CD4-positive, alpha-beta memory T cell (primary cell): ENCODE measurements around the gene RHOH. TPM values are rescaled to one million over a fixed set of nuclear protein-coding genes. Genes with fewer than 3 reads are reported as not detected.

Source experiments
- CTCF ChIA-PET: fragments of 350-600 bp; sonication (Branson Sonifier 250); formaldehyde crosslinking; loops from one replicate; lab custom pipeline; 2021; ENCODE audit warnings: inconsistent platforms; ENCODE audit not compliant: partially characterized antibody; lab: Charles Lee
- POLR2A ChIA-PET: fragments of 350-600 bp; sonication (Branson Sonifier 250); formaldehyde crosslinking; loops from one replicate; lab custom pipeline; 2021; ENCODE audit not compliant: partially characterized antibody; lab: Charles Lee
- DNase-seq, 5 donors: peaks; one replicate each; pipeline versions ENCODE4 v3.0.0 to v3.0.0-alpha.2; 2020 to 2022; ENCODE audit warnings: mixed read lengths in 1 of 5
- H3K27ac ChIP-seq: one replicate; pipeline ENCODE4 v1.7.0; 2013; ENCODE audit warnings: low read depth, low read length
- H3K27me3 ChIP-seq: 2 replicates; pipeline ENCODE4 v1.7.0; 2013; ENCODE audit warnings: mild to moderate bottlenecking, low read length, moderate library complexity; ENCODE audit not compliant: insufficient read depth
- H3K36me3 ChIP-seq: 2 replicates; pipeline ENCODE4 v1.7.0; 2013; ENCODE audit warnings: mild to moderate bottlenecking, low read length, moderate library complexity; ENCODE audit not compliant: insufficient read depth
- H3K4me1 ChIP-seq: 2 replicates; pipeline ENCODE4 v1.7.0; 2013; ENCODE audit warnings: mild to moderate bottlenecking, low read length, moderate library complexity; ENCODE audit not compliant: insufficient read depth
- H3K4me3 ChIP-seq, 2 donors: one replicate each; pipeline ENCODE4 v1.7.0; 2013; ENCODE audit warnings: low read length in 2 of 2, mild to moderate bottlenecking in 1 of 2
- H3K9me3 ChIP-seq, 2 donors: one replicate each; pipeline ENCODE4 v1.7.0; 2013; ENCODE audit warnings: low read length in 2 of 2, control low read depth in 1 of 2; ENCODE audit not compliant: control insufficient read depth in 1 of 2
- H3K27ac Mint-ChIP-seq, 7 donors: one replicate each; pipeline ENCODE4 v1.8.0; 2020 to 2021; ENCODE audit warnings: mixed read lengths in 7 of 7, mild to moderate bottlenecking in 6 of 7, inconsistent platforms in 3 of 7, moderate library complexity in 3 of 7
- H3K27me3 Mint-ChIP-seq, 2 donors: one replicate each; pipeline ENCODE4 v1.8.0; 2020 to 2021; ENCODE audit warnings: mixed read lengths in 2 of 2
- H3K36me3 Mint-ChIP-seq, 2 donors: one replicate each; pipeline ENCODE4 v1.8.0; 2020 to 2021; ENCODE audit warnings: mixed read lengths in 2 of 2, inconsistent platforms in 1 of 2, mild to moderate bottlenecking in 1 of 2
- H3K4me1 Mint-ChIP-seq, 4 donors: one replicate each; pipeline ENCODE4 v1.8.0; 2020 to 2021; ENCODE audit warnings: mixed read lengths in 4 of 4, mild to moderate bottlenecking in 1 of 4
- H3K4me3 Mint-ChIP-seq, 8 donors: one replicate each; pipeline ENCODE4 v1.8.0; 2020 to 2021; ENCODE audit warnings: mixed read lengths in 8 of 8, mild to moderate bottlenecking in 7 of 8, moderate library complexity in 6 of 8, inconsistent platforms in 3 of 8
- H3K9me3 Mint-ChIP-seq, 8 donors: one replicate each; pipeline ENCODE4 v1.8.0; 2020 to 2021; ENCODE audit warnings: mixed read lengths in 8 of 8, mild to moderate bottlenecking in 5 of 8, inconsistent platforms in 3 of 8, moderate library complexity in 1 of 8
- intact Hi-C: fragments of 100-400 bp; cut with micrococcal nuclease; formaldehyde crosslinking; loops from one replicate; pipeline ENCODE4 v1.15.1; 2023
- polyA plus RNA-seq, 2 donors: library from polyadenylated mRNA; unstranded; fragments of 300-500 nt; fragmentation: Illumina TruSeq; gene quantifications; one replicate each; pipeline ENCODE4 v1.2.3, GENCODE V29; 2021
- total RNA-seq, 2 experiments: library from RNA; stranded (reverse); gene quantifications; one replicate each; pipeline ENCODE4 v1.2.3, GENCODE V29; 2021

Gene RHOH
- total and polyA plus RNA-seq, 4 experiments from 2014 or later, result 198 to 486 (median 233) TPM

DNA sequence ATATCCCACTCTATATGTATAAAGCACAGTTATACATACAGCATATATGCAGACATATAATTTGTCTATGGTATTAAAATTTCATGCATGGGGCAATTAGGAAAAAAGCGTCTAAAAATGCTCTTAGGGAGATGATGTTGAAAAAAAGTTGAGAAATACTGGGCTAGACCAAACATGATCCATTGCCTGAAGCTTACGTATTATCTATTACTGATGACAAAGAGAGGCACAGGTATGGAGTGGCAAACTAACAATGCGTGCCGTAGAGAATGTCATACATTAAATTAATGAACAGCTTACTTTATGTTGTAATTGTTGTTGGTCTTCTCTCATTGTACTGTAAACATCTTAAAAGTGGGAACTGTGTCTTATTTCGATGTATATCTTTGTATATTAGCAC lies 13.9 kb downstream of the RHOH start:
- H3K9me3 Mint-ChIP-seq, result peaks cover 0 to 1% (median 0%) of the 10 kb centered on the region in 8 donors
- POLR2A ChIA-PET, result interaction anchor here (1.0 to 27.4 kb wide), 6 partner anchors 16 to 109 kb away, joined by 3 to 1182 read pairs (median 64); partner anchors contain the start of gene RHOH

GRCh38 chr4:40211224-40212185 lies 14.7 kb downstream of the RHOH start:
- H3K4me3 ChIP-seq, result peak overlapping the region in 1 of 2 donors; percentile 41
- H3K27ac ChIP-seq, result peak overlapping the region; percentile 78
- H3K36me3 ChIP-seq, result peaks cover 22% of the 10 kb centered on the region
- H3K4me1 ChIP-seq, result peaks cover 91% of the 10 kb centered on the region
- Mint-ChIP-seq H3K36me3 (peaks cover 58 to 71% of the 10 kb centered on the region in 2 donors), H3K4me1 (peaks cover 64 to 91% (median 79%) of the 10 kb centered on the region in 4 donors), H3K27me3 (no peaks in the 10 kb centered on the region), H3K9me3 (peaks cover 0 to 1% (median 0%) of the 10 kb centered on the region in 8 donors), H3K4me3 (peak overlapping the region; percentile 61 to 87 (median 80)), H3K27ac (peak overlapping the region; percentile 95 to 100 (median 96))
- H3K27me3 ChIP-seq, result no peaks in the 10 kb centered on the region
- peak in 1 of 5 donors; percentile 41 for DNase-seq
- CTCF ChIA-PET, result interaction anchor here (0.6 to 2.2 kb wide), 9 partner anchors 11 to 105 kb away, joined by 3 to 7 read pairs (median 5); no protein-coding TSS in a partner anchor
- intact Hi-C loops, result no loop called here
- POLR2A ChIA-PET, result interaction anchor here (1.0 to 27.4 kb wide), 7 partner anchors 8 to 108 kb away, joined by 3 to 1182 read pairs (median 46); partner anchors contain the start of gene RHOH
- H3K9me3 ChIP-seq, result no peaks in the 10 kb centered on the region

More for the DNA sequence above, 13.9 kb downstream of the RHOH start:
- intact Hi-C loops, result no loop called here
- H3K27ac Mint-ChIP-seq, result peak overlapping the region; percentile 44 to 100 (median 94)
- DNase-seq, result no peak
- H3K27me3 Mint-ChIP-seq, result no peaks in the 10 kb centered on the region
- CTCF ChIA-PET, result interaction anchor here (1.1 to 2.2 kb wide), 8 partner anchors 12 to 106 kb away, joined by 4 to 7 read pairs (median 5); no protein-coding TSS in a partner anchor
- peaks cover 65 to 91% (median 80%) of the 10 kb centered on the region in 4 donors for H3K4me1 Mint-ChIP-seq
- Histone ChIP-seq H3K36me3 (peaks cover 22% of the 10 kb centered on the region), H3K27ac (peak overlapping the region; percentile 62), H3K4me3 (peak overlapping the region; percentile 17 to 41), H3K4me1 (peaks cover 91% of the 10 kb centered on the region), H3K9me3 (no peaks in the 10 kb centered on the region), H3K27me3 (no peaks in the 10 kb centered on the region)
- H3K36me3 Mint-ChIP-seq, result peaks cover 62 to 72% of the 10 kb centered on the region in 2 donors
- peak overlapping the region; percentile 41 to 91 (median 80) for H3K4me3 Mint-ChIP-seq

DNA sequence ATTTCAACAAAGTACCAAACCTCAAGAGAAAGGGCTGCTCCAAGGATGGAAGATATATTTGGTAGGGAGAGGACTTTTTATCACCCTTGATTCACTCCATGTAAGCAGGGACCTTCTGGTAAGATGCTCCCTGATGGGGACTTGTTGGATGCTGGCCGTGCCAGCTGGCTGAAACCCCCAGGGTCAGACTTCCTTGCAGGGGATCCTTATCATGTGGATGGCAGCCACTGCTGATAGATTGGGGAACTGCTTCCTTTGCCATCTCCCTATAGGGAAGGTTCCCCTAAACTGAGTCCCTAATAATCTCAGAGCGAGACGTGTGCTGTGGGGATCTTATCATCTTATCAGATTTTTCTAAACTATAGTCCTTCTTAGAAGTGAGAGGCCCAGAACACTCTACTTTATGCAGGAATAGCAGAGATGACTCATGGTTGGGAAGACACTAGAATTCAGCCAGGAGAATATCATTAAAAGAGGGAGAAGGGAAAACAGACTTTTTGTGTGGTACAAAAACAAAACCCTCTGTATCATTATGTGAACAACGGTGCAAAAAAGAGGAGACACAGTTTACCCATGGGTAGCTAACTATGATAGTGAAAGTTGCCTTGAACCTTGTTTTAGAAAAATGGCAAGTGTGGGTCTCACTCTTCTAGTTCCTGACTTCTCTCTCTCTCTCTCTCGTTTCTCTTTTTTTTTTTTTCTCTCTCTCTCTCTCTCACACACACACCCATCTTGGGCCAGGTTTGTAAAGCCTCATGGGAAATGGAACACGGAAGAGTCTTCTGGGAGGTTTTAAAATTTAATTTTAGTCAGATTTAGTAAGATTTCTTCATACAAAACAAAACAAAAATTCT lies 16.1 kb downstream of the RHOH start:
- Mint-ChIP-seq H3K4me3 (peak overlapping the region; percentile 61 to 87 (median 80)), H3K9me3 (peaks cover 0 to 1% (median 0%) of the 10 kb centered on the region in 8 donors), H3K4me1 (peaks cover 74 to 95% (median 85%) of the 10 kb centered on the region in 4 donors), H3K36me3 (peaks cover 59 to 78% of the 10 kb centered on the region in 2 donors), H3K27me3 (no peaks in the 10 kb centered on the region), H3K27ac (peak overlapping the region; percentile 95 to 100 (median 96))
- H3K4me1 ChIP-seq, result peaks cover 98% of the 10 kb centered on the region
- peak overlapping the region; percentile 78 for H3K27ac ChIP-seq
- no peak for DNase-seq
- peak overlapping the region; percentile 2 to 11 for H3K4me3 ChIP-seq
- no peaks in the 10 kb centered on the region for H3K9me3 ChIP-seq
- ChIA-PET POLR2A (interaction anchor here (1.2 to 27.4 kb wide), 7 partner anchors 9 to 157 kb away, joined by 3 to 1182 read pairs (median 46); partner anchors contain the start of gene RHOH), CTCF (interaction anchor here (0.9 to 1.5 kb wide), 2 partner anchors 13 to 35 kb away, joined by 3 to 5 read pairs; no protein-coding TSS in a partner anchor)
- intact Hi-C loops, result loop anchor here (1.0 kb wide), 1 partner anchor 8 kb away; no protein-coding TSS in a partner anchor
- peaks cover 24% of the 10 kb centered on the region for H3K36me3 ChIP-seq
- no peaks in the 10 kb centered on the region for H3K27me3 ChIP-seq

DNA sequence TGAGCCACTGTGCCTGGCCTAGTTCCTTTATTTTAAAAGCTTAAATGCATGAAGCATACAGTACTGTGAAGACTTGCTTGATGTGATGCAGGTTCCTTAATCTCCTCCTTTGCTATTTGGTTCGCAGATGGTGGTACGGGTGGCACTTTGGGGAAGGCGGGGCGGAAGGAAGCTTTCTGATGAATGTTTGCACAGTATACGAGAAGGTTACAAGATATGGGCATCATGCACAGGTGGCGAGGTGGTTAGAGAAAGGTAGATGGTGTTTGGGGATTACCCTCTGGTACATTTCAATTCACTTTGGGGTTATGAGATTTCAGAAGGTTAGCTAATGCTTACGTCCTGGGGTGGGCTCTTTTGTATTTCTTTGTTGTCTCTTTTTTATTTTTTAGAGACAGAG lies 17.2 kb downstream of the RHOH start:
- intact Hi-C loops, result loop anchor here (1.0 to 2.0 kb wide), 2 partner anchors 12 to 13 kb away; no protein-coding TSS in a partner anchor
- no peak overlapping the region for H3K4me3 ChIP-seq

GRCh38 chr4:40214661-40215418 lies 18.0 kb downstream of the RHOH start:
- no peak for DNase-seq
- Mint-ChIP-seq H3K27ac (peak overlapping the region; percentile 95 to 100 (median 96)), H3K27me3 (no peaks in the 10 kb centered on the region), H3K4me1 (peaks cover 79 to 100% (median 91%) of the 10 kb centered on the region in 4 donors), H3K4me3 (peak overlapping the region in 7 of 8 donors; percentile 59 to 87 (median 79)), H3K36me3 (peaks cover 62 to 80% of the 10 kb centered on the region in 2 donors), H3K9me3 (peaks cover 0 to 1% (median 0%) of the 10 kb centered on the region in 8 donors)
- H3K4me3 ChIP-seq, result no peak overlapping the region
- ChIA-PET POLR2A (interaction anchor here (1.2 to 27.4 kb wide), 8 partner anchors 11 to 102 kb away, joined by 3 to 1182 read pairs (median 26); partner anchors contain the start of gene RHOH), CTCF (interaction anchor here (0.7 to 1.6 kb wide), 10 partner anchors 11 to 110 kb away, joined by 3 to 6 read pairs (median 3); no protein-coding TSS in a partner anchor)
- intact Hi-C loops, result loop anchor here (1.0 to 2.0 kb wide), 2 partner anchors 11 to 14 kb away; no protein-coding TSS in a partner anchor
- H3K27me3 ChIP-seq, result no peaks in the 10 kb centered on the region
- no peaks in the 10 kb centered on the region for H3K9me3 ChIP-seq
- H3K36me3 ChIP-seq, result peaks cover 31% of the 10 kb centered on the region
- peaks cover 99% of the 10 kb centered on the region for H3K4me1 ChIP-seq
- peak overlapping the region; percentile 78 for H3K27ac ChIP-seq

More for the DNA sequence above, 17.2 kb downstream of the RHOH start:
- peaks cover 99% of the 10 kb centered on the region for H3K4me1 ChIP-seq
- DNase-seq, result peak; percentile 74 to 87 (median 76)
- Mint-ChIP-seq H3K36me3 (peaks cover 61 to 80% of the 10 kb centered on the region in 2 donors), H3K9me3 (peaks cover 0 to 1% (median 0%) of the 10 kb centered on the region in 8 donors), H3K4me1 (peaks cover 79 to 99% (median 90%) of the 10 kb centered on the region in 4 donors), H3K27me3 (no peaks in the 10 kb centered on the region), H3K27ac (peak overlapping the region; percentile 95 to 100 (median 96)), H3K4me3 (peak overlapping the region; percentile 59 to 87 (median 74))
- peak overlapping the region; percentile 78 for H3K27ac ChIP-seq
- H3K9me3 ChIP-seq, result no peaks in the 10 kb centered on the region
- peaks cover 31% of the 10 kb centered on the region for H3K36me3 ChIP-seq
- H3K27me3 ChIP-seq, result no peaks in the 10 kb centered on the region
- POLR2A ChIA-PET, result interaction anchor here (1.2 to 27.4 kb wide), 9 partner anchors 10 to 158 kb away, joined by 3 to 1182 read pairs (median 6); partner anchors contain the start of gene RHOH
- CTCF ChIA-PET, result interaction anchor here (0.8 to 1.6 kb wide), 6 partner anchors 19 to 111 kb away, joined by 3 to 5 read pairs (median 4); no protein-coding TSS in a partner anchor
